Glomerular visceral epithelial cell (primary cell): ENCODE data around the gene GPLD1.
"Not testable (repeated sequence)": the region's sequence is repeated elsewhere in the genome, so short reads cannot be mapped to it uniquely, and the experiment has no call there.

Experiments used
- DNase-seq: peaks from one replicate; pipeline ENCODE4 v3.0.0-alpha.2; 2016; ENCODE audit errors: extremely low spot score

GPLD1 gene

GRCh38 chr6:24412294-24412693 lies 77.1 kb downstream of the GPLD1 start:
- no peak for DNase-seq

GRCh38 chr6:24410622-24411021 lies 78.8 kb downstream of the GPLD1 start:
- DNase-seq: no peak

DNA sequence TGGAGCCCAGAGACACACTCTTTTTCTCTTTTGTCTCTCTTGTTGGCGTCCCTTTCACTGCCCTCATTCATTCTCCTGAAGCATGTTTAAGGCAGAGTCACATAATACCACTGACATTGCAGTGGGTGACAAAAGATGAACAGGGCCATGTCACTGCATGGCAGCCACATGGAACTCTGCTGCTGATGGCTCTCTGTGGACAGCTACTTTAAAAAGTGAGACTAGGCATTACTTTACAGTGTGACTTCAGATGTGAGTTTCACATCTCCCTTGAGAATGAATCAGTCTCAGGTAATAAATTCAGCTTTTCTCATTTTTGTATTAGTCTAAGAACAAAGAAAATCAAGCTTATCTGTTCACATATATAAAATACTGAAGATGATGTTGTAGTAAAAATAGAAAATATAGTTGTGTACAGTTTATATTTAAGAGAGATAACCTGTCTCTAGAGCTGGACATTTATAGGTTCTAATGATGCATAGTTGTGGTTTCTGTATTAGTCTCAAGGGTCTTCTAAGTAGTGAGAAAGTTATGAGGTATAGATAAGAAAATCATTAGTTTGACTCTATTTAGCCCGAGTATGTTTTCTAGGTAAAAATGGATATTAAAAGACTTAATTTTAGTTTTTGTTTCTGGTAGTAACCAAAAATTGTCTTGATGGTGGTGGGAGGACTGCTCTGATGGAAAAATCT lies 80.5 kb downstream of the GPLD1 start:
- DNase-seq: no peak

DNA sequence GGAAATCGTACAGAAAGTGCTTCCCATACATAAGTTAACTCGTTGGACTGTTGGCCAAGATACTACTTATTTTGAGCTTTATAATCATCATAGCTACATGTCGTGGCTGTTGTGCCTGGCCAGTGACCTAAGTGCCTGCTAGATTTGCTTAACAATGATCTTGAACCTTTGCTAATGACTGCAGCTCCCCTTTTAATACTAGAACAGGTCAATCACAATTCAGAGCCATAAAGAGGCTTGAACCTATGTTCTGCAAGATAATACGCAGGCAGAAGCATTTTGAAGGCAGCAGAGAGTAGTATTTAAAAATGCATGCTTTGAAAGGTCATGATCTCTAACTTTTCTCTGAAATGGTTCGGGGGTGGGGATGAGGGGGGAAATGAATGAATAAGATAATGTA lies 84.1 kb downstream of the GPLD1 start:
- no peak for DNase-seq

DNA sequence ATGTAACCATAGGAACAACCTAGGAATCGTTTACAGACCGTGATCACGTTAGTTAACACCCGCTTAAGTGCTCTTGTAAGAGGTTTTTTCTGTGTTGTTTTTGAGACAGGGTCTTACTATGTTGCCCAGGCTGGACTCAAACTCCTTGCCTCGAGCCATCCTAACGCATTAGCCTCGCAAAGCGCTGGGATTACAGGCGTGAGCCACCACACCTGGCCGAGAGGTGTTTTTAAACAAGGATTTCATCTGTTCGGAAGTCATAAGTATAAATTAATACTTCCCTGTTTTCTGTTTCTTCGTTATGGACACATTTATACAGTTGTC lies 85.9 kb downstream of the GPLD1 start:
- no peak for DNase-seq

DNA sequence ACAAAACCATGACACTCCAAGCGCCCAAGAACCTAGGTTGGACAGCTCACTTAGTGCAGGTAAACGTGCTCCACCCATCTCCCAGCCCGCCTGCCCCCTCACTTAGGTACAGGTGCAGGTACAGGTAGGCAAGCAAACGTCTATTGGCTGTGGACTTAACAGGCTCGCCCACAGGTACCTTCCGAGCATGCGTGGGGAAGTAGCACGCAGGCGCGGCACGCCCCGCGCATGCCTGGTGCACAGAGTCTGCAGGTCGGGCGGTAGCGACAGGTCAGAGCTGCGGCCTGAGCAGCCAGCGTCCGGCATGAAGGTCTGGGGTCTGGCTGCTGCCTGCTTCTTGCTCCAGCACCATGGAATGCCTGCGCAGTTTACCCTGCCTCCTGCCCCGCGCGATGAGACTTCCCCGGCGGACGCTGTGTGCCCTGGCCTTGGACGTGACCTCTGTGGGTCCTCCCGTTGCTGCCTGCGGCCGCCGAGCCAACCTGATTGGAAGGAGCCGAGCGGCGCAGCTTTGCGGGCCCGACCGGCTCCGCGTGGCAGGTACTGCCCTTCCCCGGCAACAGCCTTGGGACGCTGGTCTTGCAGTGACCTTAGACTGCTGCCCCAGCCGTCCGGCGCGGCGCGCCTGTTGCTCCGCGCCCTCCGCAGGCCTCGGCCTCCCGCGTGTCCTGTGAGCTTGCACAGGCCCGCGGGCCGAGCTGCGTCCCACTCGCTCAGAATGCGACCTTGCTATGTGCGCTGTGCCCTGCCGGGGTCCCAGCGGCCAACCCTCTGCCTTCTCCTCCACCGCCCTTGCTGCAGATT lies 86.5 kb downstream of the GPLD1 start, which contains the start of gene MRS2:
TSS of gene MRS2 (plus strand) at position 240 of the 804 bp plus-strand sequence. CDS start at position 351, 111 bp downstream.
- peak; percentile 82 for DNase-seq

GRCh38 chr6:24401458-24401857 lies 87.9 kb downstream of the GPLD1 start:
- DNase-seq: no peak

- DNase-seq: not testable (repeated sequence)
Observed at GRCh38 chr6:24400045-24401039, 89.0 kb downstream of the GPLD1 start.

- no peak for DNase-seq
Observed at GRCh38 chr6:24397631-24398030, 91.7 kb downstream of the GPLD1 start.

DNA sequence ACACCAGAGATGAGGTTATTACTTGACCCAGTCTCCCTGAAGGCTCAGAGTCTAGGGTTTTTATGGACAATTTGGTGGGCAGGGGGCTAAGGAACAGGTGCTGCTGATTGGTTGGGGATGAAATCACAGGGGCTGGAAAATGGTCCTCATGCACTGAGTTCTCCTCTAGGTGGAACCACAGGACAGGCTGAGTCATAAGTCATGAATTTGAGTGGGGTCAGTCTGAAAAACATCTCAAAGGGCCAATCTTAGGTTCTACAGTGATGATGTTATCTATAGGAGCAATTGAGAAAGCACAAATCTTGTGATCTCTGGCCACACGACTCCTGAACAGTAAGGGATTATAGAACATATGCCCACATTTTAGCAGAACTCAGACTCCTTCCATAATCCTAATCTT lies 92.6 kb downstream of the GPLD1 start:
- no peak for DNase-seq

GRCh38 chr6:24394780-24395437 lies 94.5 kb downstream of the GPLD1 start:
- peak; percentile 59 for DNase-seq

GRCh38 chr6:24394061-24394779 lies 95.2 kb downstream of the GPLD1 start:
- DNase-seq: no peak

DNA sequence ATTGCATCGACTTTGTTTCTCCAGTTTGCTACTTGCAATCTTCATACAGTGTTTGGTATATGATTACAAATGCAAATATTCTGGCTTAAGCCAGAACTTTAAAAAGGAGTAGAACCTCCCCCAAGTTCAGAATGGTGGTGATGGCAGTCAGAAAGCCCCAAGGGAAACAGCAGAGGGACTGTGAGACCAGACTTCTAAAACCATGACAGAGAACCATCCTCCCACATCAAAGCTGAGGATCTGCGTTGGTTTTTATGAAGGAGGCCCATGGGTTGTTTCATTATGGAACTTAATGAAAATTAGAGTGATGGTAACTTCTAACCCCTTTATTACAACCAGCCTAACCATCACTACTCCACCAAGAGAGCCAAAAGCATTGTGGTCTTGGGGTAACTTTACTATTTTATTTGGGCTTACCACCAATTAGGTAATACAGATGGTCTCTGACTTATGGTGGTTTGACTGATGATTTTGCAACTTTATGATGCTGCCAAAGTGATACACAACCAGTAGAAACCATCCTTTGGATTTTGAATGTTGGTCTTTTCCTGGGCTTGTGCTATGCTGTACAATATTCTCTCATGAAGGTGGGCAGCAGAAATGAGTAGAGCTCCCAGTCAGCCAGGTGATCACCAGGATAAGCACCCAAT lies 97.5 kb downstream of the GPLD1 start:
- no peak for DNase-seq

- DNase-seq: no peak
Observed at GRCh38 chr6:24391208-24391607, 98.2 kb downstream of the GPLD1 start.

- no peak for DNase-seq
Observed at GRCh38 chr6:24387818-24388217, 101.6 kb downstream of the GPLD1 start.

GRCh38 chr6:24385536-24386269 lies 103.7 kb downstream of the GPLD1 start:
- DNase-seq: peak; percentile 63

DNA sequence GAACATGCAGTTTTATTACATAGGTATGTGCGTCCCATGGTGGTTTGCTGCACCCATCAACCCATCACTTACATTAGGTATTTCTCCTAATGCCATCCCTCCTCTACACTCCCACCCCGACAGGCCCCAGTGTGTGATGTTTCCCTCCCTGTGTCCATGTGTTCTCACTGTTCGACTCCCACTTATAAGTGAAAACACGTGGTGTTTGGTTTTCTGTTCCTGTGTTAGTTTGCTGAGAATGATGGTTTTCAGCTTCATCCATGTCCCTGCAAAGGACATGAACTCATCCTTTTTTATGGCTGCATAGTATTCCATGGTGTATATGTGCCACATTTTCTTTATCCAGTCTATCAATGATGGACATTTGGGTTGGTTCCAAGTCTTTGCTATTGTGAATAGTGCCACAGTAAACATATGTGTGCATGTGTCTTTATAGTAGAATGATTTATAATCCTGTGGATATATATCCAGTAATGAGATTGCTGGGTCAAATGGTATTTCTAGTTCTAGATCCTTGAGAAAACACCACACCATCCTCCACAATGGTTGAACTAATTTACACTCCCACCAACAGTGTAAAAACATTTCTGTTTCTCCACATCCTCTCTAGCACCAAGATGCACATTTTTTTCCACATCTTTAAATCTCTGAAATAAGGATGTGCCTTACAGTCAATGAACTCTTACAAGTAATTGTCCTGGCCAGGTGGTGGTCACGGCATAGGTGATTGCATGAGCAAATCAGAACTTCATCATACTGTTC lies 104.8 kb downstream of the GPLD1 start:
- DNase-seq: not testable (repeated sequence)

GRCh38 chr6:24382891-24383494 lies 106.4 kb downstream of the GPLD1 start:
- DNase-seq: peak; percentile 80

DNA sequence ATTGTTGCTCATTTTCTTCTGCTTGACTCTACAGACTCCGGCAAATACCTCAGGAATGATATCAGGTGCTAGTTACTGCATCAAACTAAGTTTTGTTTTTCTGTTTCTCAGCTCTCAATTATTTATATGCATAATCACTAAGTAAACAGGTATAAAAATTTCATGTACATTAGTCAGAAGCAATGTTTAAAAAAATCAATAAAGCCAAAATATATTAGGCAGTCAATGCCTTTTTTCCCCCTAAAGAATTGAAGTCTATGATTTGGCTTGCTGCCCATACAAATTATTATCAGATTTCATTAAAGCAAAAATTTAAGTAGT lies 107.2 kb downstream of the GPLD1 start:
- no peak for DNase-seq
